Measurements from ENCODE around the gene ROMO1.
"Not testable (repeated sequence)": the region's sequence is repeated elsewhere in the genome, so short reads cannot be mapped to it uniquely, and the experiment has no call there.

The ROMO1 gene

GRCh38 chr20:35685368-35685767 is 13.8 kb upstream of the ROMO1 start:
- DNase-seq, result not testable (repeated sequence)

GRCh38 chr20:35686872-35687271 is 12.3 kb upstream of the ROMO1 start:
- not testable (repeated sequence) for DNase-seq

- DNase-seq, result no peak
Measured at GRCh38 chr20:35690265-35690664, 8.9 kb upstream of the ROMO1 start.

GRCh38 chr20:35695245-35695749 is 3.9 kb upstream of the ROMO1 start:
- DNase-seq, result no peak

GRCh38 chr20:35695978-35696377 is 3.2 kb upstream of the ROMO1 start:
- DNase-seq, result no peak

GRCh38 chr20:35697696-35698297 is 1.4 kb upstream of the ROMO1 start:
- no peak for DNase-seq

GRCh38 chr20:35698298-35699126 is 693 bp upstream of the ROMO1 start:
- no peak for DNase-seq

- no peak for DNase-seq
Measured at GRCh38 chr20:35699957-35700624, 886 bp downstream of the ROMO1 start.

- DNase-seq, result no peak
Measured at GRCh38 chr20:35700625-35701148, 1.5 kb downstream of the ROMO1 start.

GRCh38 chr20:35702051-35702823 is 3.0 kb downstream of the ROMO1 start:
- DNase-seq, result no peak

- no peak for DNase-seq
Measured at GRCh38 chr20:35702824-35703695, 3.9 kb downstream of the ROMO1 start.

GRCh38 chr20:35704514-35705261 is 5.5 kb downstream of the ROMO1 start:
- no peak for DNase-seq

- not testable (repeated sequence) for DNase-seq
Measured at GRCh38 chr20:35705894-35706293, 6.7 kb downstream of the ROMO1 start.

- DNase-seq, result not testable (repeated sequence)
Measured at GRCh38 chr20:35706591-35707529, 7.7 kb downstream of the ROMO1 start.

- no peak for DNase-seq
Measured at GRCh38 chr20:35708502-35708901, 9.3 kb downstream of the ROMO1 start.

GRCh38 chr20:35709259-35709658 is 10.1 kb downstream of the ROMO1 start:
- no peak for DNase-seq

GRCh38 chr20:35710039-35710438 is 10.8 kb downstream of the ROMO1 start:
- DNase-seq, result no peak

- no peak for DNase-seq
Measured at GRCh38 chr20:35710884-35711587, 11.8 kb downstream of the ROMO1 start.
